Activated CD4-positive, alpha-beta T cell treated with anti-CD3 and anti-CD28 coated beads for 24 hours (primary cell): ENCODE data around the gene MCTP2.
"Not testable (repeated sequence)": the region's sequence is repeated elsewhere in the genome, so short reads cannot be mapped to it uniquely, and the experiment has no call there.

Source experiments
- DNase-seq, 2 donors: peaks; one replicate each; pipeline ENCODE4 v3.0.0-alpha.2; 2020; ENCODE audit warnings: low read depth in 2 of 2

MCTP2 gene

DNA sequence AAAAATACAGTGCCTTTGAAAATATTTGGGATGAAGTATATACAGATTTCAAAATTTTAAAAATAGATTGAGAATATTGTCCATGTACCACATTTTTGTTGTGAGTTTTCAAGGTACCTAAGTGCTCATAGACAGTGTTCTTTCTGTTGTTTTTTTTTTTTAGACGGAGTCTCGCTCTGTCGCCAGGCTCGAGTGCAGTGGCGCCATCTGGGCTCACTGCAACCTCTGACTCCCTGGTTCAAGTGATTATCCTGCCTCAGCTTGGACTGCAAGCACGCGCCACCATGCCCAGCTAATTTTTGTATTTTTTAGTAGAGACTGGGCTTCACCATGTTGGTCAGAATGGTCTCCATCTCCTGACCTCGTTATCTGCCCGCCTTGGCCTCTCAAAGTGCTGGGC, 223.9 kb downstream of the MCTP2 start:
- DNase-seq: no peak

DNA sequence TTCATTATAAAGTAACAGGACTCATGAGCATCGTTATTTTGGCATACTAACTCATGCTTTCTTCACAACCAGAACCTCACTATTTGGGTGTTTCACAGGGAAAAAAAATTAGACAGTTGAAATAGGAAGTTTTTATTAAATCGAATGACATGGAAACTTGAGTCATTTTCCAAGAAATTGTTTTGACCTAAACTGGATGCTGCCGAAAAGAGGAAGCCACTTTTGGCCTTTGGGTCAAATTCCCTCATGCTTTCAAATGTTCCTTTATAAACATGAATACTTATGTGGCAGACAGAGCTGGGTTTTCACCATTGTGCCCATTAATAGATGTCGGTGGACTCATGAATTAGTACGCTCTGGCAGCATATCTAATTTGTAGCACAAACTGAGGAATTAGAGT, 224.9 kb downstream of the MCTP2 start:
- no peak for DNase-seq

DNA sequence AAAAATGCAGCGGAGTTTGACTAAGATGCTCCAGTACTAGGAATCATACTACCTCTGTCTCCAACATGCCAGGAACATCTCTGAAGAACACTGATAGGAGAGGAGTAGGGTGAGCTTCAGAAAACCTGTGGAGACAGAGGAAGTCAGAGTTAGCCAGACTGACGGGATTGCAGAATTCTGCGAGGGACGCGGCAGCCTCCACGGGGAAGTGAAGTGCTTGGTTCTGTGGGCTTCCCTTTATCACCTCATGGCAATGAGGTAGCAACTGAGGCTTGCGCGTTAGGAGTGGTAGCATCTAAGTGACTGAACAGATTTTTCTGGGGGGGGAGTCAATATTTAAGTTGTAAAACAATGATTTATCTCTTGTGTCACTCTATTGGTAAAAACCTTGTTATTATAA, 226.3 kb downstream of the MCTP2 start:
- DNase-seq: no peak

DNA sequence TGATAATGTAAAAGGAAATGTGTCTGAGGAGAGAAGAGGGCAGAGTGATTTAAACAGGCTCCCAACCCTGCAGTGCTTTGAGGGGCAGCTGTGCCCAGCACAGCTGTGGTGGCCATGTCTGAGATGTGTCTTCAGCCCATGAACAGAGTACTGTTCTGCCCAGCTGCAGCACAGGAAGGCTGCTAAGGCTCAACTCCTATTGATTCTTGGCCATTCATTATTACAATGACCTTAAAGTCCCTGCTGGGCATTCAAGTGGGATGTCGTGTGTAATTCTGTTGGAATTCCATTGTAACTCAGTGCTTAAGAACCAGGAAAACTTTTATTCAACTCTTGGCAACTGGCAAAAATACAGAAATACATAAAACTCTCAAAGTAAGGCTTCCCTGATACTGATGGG, 229.3 kb downstream of the MCTP2 start:
- no peak for DNase-seq

DNA sequence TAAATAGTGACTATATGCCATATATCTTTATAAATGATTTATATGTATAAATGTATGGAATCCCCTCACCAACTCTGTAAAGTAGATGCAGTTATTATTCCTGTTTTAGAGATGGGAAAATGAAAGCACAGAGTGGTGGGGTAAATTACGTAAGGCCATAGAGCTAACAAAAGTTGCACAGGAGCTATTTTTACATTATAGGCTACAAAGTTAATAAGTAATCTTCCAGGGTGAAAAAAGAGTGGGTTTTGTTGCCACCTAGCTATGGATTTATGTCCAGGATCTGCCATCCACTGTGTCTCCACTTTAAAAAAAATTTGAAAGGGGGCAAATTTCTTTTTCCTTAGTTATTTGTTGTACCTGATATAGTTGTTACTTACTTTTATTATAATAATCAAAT, 235.7 kb downstream of the MCTP2 start:
- no peak for DNase-seq

DNA sequence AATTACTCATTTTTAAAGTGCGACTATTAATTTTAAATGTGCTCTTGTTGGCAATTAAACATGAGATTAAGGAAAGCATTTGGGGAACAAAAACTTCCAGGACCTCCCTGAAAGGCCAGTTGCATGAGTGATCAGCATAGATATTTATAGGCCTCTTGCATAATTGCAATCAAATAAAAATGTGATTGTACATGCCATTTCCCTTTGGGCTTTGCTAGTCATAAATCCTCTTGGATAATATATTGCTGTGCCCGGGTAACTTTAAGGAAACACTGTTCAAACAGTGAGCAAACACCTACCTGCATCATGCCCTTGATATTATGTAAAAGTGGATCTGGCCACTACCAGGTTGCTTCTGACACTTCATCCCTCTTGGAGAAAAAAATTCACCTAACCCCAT, 239.1 kb downstream of the MCTP2 start:
- DNase-seq: no peak

DNA sequence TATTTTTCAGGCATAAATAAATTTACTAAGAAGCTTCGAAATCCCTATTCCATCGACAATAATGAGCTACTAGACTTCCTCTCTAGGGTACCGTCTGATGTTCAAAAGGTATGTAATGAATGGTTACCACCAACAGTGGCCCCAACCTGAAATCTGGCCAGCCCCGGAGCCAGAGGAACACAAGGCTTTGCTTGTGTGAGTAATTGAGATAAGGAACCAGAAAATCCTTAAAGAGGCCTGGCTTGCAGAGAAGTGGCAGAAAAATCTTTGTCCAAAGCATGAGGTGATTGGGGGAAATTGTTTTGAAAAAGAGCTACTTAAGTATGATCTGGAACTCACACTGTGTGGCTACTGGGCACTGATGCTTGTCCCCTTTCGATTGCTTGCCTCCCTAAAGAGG, 245.3 kb downstream of the MCTP2 start:
- no peak for DNase-seq

DNA sequence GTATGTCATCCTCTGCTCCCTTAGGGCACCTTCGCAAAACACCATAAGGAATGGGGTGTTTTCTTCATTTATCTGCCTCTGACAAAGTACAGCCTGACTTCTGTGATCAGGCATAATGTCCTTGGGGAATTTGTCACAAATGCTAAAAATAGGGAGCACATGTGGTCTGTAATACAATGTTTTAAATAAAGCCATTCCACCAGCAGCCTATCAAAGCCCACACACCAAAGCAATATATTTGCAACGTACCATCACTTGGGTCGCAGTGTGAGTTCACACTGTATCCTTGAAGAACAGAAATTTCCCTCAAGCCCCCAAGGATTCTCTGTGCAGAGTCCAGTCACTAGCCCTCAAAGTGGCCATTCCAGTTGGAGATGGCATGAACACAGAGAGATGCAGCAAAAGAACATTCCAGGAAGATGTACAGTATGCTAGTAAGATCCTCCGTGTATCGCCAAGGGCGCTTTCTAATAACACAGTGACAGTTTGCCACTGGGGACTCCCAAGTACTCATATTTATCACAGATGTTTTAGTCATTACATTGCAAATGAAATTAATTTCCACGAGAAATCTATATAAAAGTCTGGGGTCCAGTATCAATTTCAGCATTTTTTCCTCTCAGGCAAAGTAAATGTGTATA, 246.7 kb downstream of the MCTP2 start:
- no peak for DNase-seq

DNA sequence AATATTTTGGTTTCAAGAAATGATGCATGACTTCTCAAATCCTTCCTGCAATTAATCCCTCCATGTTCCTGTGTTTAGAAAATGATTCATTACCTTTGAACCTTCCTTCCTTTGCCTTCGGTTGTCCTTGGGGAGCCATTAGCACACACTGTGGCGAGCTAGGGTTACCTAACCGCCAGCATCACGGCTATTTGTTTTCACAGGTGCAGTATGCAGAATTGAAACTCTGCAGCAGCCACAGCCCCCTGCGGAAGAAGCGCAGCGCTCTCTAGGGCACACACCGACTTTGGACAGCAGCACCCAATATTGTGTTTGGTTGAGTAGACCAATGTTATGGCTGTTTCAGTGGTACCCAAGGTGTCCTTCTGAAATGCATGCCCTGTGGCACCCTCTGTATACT, 247.4 kb downstream of the MCTP2 start:
- no peak for DNase-seq

DNA sequence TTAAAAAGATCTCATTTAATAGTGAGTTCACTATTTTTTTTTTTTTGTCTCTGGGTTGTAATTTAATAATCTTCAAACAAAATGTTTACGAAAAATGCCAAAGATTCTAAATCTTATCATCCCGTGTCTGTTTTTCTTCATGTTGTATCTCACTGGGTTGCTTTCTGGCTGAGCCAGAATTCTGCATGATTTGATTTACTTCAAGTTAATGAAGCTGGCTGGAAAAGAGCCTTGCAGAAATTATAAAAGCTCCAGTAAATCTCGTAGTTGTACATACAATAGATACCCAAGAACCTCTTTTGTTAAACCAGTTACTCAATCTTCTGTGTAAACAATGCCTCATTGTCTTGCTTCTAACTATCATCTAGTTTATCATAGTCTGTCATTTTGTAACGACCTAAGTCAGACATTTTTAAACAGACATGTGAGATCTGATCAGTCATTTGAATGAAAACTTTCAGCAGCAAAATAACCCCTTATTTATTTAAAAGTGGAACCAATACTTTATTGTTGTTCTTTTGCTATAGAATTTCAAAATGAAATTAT, 249.0 kb downstream of the MCTP2 start:
- DNase-seq: no peak

DNA sequence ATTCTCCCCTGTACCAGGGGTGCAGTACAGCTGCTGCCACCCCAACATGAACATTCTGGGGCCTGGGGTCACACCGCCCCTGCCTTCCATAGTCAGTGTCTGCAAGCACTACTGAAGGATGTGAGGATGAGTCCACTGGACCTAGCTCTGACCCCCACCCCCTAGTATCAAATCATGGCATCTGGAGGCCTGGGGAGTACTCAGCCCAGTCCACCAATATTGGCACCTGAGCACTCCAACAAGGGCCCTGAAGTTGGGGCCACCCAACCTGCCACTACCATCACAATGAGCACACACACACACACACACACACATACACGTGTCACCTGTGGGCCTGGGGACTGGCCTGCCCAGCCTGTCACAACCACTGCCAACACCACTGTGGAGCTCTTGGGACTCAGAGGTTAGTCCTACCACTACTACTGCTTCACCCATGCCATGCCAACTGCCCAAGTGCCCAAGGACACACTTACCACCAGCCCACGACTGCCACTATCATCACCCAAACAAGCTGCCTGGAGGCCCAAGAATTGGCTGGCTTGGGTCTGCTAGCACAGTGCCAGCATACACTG, 253.9 kb downstream of the MCTP2 start:
- no peak for DNase-seq

DNA sequence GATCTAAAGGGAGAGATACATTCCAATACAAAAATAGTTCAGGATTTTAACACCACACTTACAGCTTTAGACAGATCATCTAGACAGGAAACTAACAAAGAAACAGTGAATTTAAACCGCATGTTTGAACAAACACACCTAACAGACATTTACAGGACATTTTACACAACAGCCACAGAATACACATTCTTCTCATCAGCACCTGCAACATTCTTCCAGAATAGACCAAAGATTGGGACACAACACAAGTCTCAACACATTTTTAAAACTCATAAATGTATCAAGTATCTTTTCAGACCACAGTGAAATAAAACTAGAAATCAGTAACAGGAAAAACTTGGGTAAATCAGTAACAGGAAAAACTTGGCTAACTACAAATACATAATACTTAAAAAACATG, 256.3 kb downstream of the MCTP2 start:
- no peak for DNase-seq

DNA sequence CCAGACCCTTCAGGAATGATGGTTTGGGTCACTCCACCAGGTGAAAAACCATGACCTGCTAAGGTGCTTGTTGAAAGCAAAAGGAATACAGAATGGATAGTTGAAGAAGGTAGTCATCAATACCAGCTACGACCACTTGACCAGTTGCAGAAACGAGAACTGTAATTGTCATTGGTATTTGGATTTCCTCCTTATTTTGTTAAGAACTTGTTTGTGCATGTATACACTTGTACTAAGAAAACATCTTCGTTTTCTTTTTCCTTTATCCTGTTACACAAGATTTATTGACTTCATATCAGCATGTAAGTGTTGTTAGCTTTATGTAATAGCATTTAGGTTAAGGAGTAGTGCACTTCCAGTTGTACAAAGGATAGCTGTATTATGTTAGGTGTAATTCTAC, 261.8 kb downstream of the MCTP2 start:
- DNase-seq: no peak

DNA sequence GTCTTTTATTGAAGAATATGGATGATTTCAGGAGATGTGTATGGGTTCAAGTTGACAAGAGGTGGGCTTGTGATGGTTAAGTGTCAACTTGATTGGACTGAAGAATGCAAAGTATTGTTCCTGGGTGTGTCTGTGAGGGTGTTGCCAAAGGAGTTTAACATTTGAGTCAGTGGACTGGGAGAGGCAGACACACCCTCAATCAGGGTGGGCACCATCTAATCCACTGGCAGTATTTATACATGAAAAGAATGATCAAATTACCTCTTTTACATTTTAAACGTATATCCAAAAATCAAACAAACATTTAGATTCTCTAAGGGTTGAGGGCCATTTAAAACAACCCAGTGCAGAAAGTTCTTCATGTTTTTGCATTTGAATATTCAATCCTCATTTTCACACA, 262.2 kb downstream of the MCTP2 start:
- DNase-seq: not testable (repeated sequence)

DNA sequence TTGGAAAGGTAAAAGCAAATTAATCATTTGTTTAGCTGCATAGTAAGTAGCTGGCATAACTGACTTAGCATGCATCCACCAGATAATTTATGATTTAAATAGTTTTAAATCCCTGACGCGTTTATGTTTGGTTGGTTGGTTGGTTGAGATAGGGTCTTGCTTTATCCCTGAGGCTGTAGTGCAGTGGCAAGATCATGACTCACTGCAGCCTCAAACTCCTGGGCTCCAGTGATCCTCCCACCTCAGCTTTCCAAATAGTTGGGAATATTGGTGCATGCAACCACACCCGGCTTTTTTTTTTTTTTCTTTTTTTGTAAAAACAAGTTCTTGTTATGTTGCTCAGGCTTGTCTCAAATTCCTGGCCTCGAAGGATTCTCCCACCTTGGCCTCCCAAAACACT, 263.4 kb downstream of the MCTP2 start:
- DNase-seq: no peak

DNA sequence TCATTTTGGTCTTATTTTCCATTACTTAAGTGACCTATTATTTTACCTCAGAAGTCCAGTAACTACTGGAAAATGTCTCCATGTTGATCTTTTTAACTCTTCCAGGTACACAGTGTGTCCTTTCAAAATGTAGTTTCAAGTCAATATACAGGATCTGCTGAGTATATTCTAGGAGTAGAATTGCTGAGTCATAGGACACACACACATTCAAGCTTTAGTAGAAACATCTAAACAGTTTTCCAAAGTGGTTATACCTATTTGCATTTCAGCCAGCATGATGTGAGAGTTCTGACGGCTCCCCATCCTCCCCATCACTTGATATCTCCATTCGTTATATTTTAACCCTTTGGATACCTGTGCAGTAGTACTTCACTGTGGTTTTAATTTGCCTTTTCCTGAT, 271.9 kb downstream of the MCTP2 start:
- DNase-seq: no peak

DNA sequence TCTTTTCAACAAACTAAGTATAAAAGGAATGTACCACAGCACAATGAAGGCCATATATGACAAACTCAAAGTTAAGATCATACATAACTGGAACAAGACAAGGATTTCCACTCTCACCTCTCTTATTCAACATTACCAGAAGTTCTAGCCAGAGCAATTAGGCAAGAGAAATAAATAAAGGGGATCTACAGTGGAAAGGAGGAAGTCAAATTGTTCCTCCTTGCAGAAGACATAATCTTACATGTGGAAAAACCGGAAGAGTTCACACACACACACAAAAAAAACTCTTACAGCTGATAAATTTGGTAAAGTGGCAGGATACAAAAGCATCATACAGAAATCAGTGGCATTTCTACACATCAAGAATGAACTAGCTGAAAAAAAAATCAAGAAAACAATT, 277.9 kb downstream of the MCTP2 start:
- no peak for DNase-seq

DNA sequence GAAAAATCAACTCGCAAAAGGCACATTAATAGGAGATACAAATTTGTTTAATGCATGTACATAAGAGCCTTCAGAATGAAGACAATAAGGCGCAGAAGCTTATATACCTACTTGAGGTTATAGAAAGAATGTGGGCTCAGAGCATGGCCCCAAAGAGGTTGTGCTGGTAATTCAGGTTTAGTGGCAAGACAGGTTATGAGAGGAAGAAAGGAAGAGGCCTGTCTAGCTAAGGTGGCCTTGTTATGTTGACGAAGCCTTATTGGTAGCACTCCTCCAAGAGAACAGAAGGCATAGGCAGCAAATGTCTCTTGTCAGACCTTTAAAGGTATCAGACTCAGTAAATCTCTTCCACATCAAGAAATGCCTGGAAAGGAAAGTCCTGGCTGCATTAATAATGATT, 290.8 kb downstream of the MCTP2 start:
- no peak for DNase-seq

DNA sequence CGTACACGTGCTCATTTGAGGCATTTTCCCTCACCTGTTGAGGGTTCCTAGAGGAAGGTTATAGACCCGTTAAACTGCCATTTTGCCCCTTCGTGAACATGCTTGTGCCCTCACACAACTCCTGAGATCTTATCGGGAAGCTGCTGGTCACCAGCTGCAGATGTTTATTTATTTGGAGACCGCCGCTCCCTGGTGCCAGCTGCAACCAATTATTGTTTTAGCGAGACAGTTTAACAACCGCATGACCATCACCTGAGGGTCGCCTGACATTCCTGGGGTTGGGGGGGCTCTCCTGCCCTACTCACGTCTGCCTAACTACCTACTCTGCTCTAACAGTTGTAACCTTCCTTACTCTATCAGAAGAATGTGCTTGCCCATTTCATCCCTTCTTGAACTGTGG, 292.5 kb downstream of the MCTP2 start:
- no peak for DNase-seq

DNA sequence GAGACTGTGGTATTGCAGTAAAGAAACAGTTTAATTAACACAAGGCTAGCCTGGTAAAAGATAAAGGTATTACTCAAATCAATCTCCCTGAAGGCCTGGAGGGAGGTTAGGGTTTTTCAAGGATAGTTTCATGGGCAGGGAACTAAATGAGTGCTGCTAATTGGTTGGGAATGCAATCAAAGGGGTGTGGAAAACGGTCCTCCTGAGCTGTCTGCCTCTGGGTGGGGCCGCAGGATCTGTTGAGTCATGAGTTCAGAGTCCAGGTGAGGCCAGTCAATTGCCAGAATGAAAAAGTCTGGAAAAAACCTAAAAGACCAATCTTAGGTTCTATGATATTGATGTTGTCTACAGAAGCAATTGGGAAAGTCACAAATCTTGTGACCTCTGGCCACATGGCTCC, 293.2 kb downstream of the MCTP2 start:
- DNase-seq: no peak

DNA sequence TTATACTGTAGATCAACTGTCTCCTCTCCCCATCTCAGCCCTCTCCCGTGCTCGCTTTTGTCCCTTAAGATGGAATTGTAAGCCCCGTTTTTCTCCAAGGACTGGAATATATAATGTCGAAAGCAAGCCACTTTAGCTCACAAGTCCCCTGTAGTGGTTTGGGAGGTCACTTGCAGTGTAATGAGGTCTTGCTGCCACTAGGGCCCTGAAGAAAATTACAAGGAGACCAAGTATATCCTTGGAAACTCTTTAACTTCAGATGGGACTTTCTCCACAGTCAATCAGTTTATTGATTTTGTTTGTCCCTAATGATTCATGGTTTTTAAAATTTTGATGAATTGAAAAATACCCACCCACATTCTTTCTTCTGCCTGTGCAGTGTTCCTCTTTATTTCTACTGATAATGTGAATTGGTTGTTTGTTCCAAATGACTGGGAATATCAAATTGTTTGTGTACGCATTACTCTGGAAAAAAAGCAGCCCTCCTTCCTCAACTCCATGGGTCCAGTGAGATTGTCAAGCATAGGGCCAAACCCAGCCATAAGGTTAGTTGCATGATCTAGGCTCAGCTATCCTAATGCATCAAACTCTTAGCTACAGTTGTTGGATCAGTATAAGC, 294.8 kb downstream of the MCTP2 start:
- no peak for DNase-seq

DNA sequence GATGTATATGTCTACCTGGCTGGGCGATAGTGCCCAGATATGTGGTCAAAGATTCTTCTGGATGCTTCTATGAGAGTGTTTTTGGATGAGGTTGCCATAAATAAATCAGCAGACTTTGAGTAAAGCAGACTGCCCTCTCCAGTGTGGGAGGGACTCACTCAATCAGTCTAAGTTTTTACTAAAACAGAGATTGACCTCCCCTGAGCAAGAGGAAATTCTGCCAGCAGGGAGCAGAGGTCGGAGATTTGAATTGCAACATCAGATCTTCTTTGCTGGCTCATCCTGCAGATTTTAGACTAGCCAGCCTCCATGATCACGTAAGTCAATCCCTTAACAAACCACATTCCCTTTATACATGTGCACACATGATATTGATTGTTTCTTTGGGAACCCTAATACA, 300.9 kb downstream of the MCTP2 start:
- no peak for DNase-seq
